Measurements from ENCODE around the gene TCEAL1.
"Not testable (repeated sequence)": the region's sequence is repeated elsewhere in the genome, so short reads cannot be mapped to it uniquely, and the experiment has no call there.

The TCEAL1 gene

GRCh38 chrX:103637604-103638338, 9.0 kb downstream of the TCEAL1 start:
- no peak for DNase-seq

- DNase-seq: not testable (repeated sequence)
Observed at GRCh38 chrX:103638479-103639346, 9.9 kb downstream of the TCEAL1 start.

GRCh38 chrX:103640401-103641155, 11.8 kb downstream of the TCEAL1 start:
- DNase-seq: no peak

DNA sequence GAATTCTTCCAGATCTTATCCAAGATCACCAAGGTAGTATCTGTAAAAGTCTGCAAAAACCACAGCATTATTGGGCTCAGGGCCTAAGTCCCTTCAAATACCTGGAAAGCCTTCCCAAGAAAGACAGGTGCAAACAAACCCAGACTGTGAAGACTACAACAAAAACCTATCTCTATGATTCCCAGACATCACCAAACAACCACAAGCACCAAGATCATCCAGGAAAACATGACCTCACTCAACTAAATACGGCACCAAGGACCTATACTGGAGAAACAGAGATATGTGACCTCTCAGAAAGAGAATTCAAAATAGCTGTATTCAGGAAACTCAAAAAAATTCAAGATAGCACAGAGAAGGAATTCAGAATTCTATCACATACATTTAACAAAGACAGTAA, 15.3 kb downstream of the TCEAL1 start:
- DNase-seq: no peak

GRCh38 chrX:103647630-103648029, 18.9 kb downstream of the TCEAL1 start:
- no peak for DNase-seq

DNA sequence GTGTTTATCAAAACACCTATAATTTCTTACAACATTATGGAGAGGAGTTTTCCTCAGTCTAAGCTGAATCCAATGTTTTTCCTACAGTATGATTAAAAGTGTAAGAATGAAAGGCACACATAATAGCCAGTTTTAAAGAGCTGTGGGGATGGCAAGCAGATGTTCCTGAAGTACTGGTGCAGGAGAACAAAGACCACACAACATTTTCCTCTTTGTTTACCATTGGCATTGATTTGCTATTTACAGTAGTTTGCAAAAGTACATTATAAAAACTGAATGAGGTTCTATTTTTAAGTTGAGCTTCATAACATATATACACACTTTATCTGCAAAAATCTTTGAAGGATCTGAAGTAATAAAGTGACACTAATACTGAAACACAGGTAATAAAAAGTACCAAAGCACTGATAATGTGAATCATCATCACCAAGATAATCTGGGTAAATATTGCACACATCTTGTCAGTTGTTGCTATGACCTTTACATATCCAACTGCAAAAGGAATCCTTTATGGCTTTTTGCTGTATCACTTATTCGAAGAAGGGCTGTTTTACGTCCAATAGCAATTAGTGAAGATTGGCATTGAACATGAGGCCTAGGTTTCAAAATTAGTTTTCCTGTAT, 22.5 kb downstream of the TCEAL1 start:
- DNase-seq: no peak

DNA sequence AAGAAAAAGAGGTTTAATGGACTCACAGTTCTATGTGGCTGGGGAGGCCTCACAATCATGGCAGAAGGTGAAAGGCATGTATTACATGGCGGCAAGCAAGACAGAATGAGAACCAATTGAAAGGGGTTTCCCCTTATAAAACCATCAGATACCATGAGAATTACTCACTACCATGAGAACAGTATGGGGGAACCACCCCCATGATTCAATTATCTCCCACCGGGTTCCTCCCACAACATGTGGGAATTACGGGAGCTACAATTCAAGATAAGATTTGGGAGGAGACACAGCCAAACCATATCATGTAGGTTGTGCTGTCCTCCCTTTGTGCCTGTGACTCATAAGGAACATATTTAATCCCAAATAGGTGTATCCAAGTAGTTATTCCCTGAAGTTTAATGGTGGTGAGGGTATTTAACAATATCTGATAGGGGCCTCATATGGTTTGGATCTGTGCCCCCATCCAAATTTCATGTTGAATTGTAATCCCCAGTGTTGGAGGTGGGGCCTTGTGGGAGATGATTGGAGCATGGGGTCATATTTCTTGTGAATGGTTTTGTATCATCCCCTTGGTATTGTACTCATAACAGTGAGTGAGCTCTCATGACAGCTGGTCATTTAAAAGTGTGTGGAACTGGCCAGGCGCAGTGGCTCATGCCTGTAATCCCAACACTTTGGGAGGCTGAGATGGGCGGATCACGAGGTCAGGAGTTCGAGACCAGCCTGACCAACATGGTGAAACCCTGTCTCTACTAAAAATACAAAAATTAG, 26.6 kb downstream of the TCEAL1 start:
- not testable (repeated sequence) for DNase-seq

DNA sequence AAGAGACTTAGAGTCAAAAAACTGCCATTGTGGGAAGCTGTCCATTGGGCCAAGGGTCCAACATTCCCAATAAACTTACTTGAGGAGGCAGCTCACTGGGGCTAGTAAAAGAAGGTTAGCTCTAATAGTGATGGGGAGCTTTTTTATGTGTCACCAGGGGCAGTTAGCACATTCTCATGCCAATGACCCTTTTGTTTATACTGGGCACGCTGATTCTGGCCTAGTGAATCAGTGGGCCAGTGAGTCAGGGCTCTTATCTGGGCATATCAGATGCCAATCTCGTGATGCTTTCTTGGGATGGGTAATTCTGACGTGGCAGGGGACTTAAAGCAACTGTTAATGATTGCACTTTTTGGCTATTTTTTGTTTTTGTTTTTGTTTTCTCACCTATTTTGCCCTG, 27.8 kb downstream of the TCEAL1 start:
- no peak for DNase-seq

- not testable (repeated sequence) for DNase-seq
Observed at GRCh38 chrX:103657066-103657465, 28.3 kb downstream of the TCEAL1 start.

- DNase-seq: no peak
Observed at GRCh38 chrX:103658681-103659433, 30.1 kb downstream of the TCEAL1 start.

GRCh38 chrX:103659460-103659859, 30.7 kb downstream of the TCEAL1 start:
- DNase-seq: not testable (repeated sequence)

GRCh38 chrX:103663981-103664762, 35.4 kb downstream of the TCEAL1 start:
- no peak for DNase-seq

- no peak for DNase-seq
Observed at GRCh38 chrX:103666202-103667107, 37.7 kb downstream of the TCEAL1 start.

- no peak for DNase-seq
Observed at GRCh38 chrX:103669745-103670144, 41.0 kb downstream of the TCEAL1 start.

- no peak for DNase-seq
Observed at GRCh38 chrX:103674531-103675454, 46.0 kb downstream of the TCEAL1 start.

DNA sequence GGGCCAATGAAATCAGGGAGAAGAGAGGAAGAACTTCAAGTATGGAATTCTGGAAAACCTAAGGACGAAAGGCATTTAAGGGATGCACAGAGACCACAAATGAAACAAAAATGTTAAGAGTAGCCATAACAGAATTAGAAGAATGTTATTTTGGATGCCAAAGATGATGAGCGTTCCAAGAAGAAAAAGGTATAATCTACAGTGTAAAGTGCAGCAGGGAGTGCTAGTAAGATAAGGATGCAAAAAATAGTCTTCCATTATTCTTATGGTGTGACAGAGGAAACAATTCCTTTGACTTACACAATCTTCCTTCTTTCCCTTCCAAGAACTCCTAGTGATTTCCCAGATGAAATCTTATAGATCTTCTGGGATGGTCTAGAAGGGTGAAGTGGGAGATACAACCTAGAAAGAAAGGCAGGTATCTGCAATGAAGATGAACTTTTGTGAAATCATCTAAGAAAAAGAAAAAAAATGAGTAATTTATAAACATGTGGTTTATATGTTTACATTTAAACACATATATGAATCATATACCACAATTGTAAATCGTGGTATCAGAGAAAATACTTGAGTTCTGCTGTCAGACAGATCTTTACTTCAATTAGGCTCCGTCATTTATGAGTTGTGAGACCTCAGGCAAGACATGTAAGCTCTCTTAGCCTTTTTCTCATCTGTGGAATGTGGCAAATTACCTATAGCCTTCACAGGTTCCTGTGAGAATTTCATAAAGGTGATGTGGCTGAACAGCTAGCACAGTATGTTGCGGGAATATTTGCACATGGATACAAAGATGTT, 49.6 kb downstream of the TCEAL1 start:
- DNase-seq: no peak

All from NCI-H187 treated with DMSO at 0.1 percent for 48 hours (cell line).